Measurements from ENCODE around the gene ZNF280B.
"Not testable (repeated sequence)": the region's sequence is repeated elsewhere in the genome, so short reads cannot be mapped to it uniquely, and the experiment has no call there.

Gene ZNF280B

GRCh38 chr22:22506736-22507135 lies 1.8 kb downstream of the ZNF280B start:
- DNase-seq = no peak

GRCh38 chr22:22498267-22498666 lies 10.3 kb downstream of the ZNF280B start:
- DNase-seq = no peak

- DNase-seq = not testable (repeated sequence)
Observed at GRCh38 chr22:22491589-22491988, 17.0 kb downstream of the ZNF280B start.

- no peak for DNase-seq
Observed at GRCh38 chr22:22488736-22489135, 19.8 kb downstream of the ZNF280B start.

- DNase-seq = no peak
Observed at GRCh38 chr22:22487869-22488597, 20.5 kb downstream of the ZNF280B start.

- DNase-seq = no peak
Observed at GRCh38 chr22:22487059-22487458, 21.5 kb downstream of the ZNF280B start.

- DNase-seq = no peak
Observed at GRCh38 chr22:22486132-22486899, 22.2 kb downstream of the ZNF280B start.

- DNase-seq = no peak
Observed at GRCh38 chr22:22485524-22485923, 23.0 kb downstream of the ZNF280B start.

GRCh38 chr22:22484023-22484422 lies 24.5 kb downstream of the ZNF280B start:
- no peak for DNase-seq

- no peak for DNase-seq
Observed at GRCh38 chr22:22480940-22481339, 27.6 kb downstream of the ZNF280B start.

- DNase-seq = no peak
Observed at GRCh38 chr22:22479999-22480532, 28.5 kb downstream of the ZNF280B start.

GRCh38 chr22:22479116-22479515 lies 29.4 kb downstream of the ZNF280B start:
- DNase-seq = no peak

- DNase-seq = no peak
Observed at GRCh38 chr22:22478470-22478869, 30.1 kb downstream of the ZNF280B start.

GRCh38 chr22:22474733-22475132 lies 33.8 kb downstream of the ZNF280B start:
- DNase-seq = no peak

GRCh38 chr22:22471104-22471503 lies 37.4 kb downstream of the ZNF280B start:
- DNase-seq = not testable (repeated sequence)

GRCh38 chr22:22469527-22469926 lies 39.0 kb downstream of the ZNF280B start:
- no peak for DNase-seq

GRCh38 chr22:22468794-22469469 lies 39.6 kb downstream of the ZNF280B start:
- not testable (repeated sequence) for DNase-seq

GRCh38 chr22:22467112-22467511 lies 41.4 kb downstream of the ZNF280B start:
- no peak for DNase-seq

GRCh38 chr22:22465782-22466181 lies 42.8 kb downstream of the ZNF280B start:
- no peak for DNase-seq

GRCh38 chr22:22465094-22465602 lies 43.4 kb downstream of the ZNF280B start:
- no peak for DNase-seq

GRCh38 chr22:22464541-22465054 lies 43.9 kb downstream of the ZNF280B start:
- DNase-seq = no peak

GRCh38 chr22:22463855-22464540 lies 44.5 kb downstream of the ZNF280B start:
- peak; percentile 33 to 65 for DNase-seq

All from CD4-positive, alpha-beta T cell treated with Interleukin-1 beta for 1 hour (primary cell).